ENCODE results near the gene SLC25A51.

Gene SLC25A51

GRCh38 chr9:37909326-37909725, 5.4 kb upstream of the SLC25A51 start:
- TF ChIP-seq CTCF (IDR thresholded peaks at IDR 0.05; ENCODE audit: low read depth, low read length), result no peak
- H3K4me3 ChIP-seq (ENCODE audit: low read depth, low read length), result no peak overlapping the region

GRCh38 chr9:37908698-37909186, 4.8 kb upstream of the SLC25A51 start:
- H3K4me3 ChIP-seq (ENCODE audit: low read depth, low read length), result no peak overlapping the region
- no peak for TF ChIP-seq CTCF (IDR thresholded peaks at IDR 0.05; ENCODE audit: low read depth, low read length)

- no peak for TF ChIP-seq CTCF (IDR thresholded peaks at IDR 0.05; ENCODE audit: low read depth, low read length)
- H3K4me3 ChIP-seq (ENCODE audit: low read depth, low read length), result no peak overlapping the region
Measured at GRCh38 chr9:37908283-37908682, 4.4 kb upstream of the SLC25A51 start.

GRCh38 chr9:37906312-37907239, 2.6 kb upstream of the SLC25A51 start:
- TF ChIP-seq CTCF (IDR thresholded peaks at IDR 0.05; ENCODE audit: low read depth, low read length), result no peak
- H3K4me3 ChIP-seq (ENCODE audit: low read depth, low read length), result no peak overlapping the region

- no peak overlapping the region for H3K4me3 ChIP-seq (ENCODE audit: low read depth, low read length)
Measured at GRCh38 chr9:37905776-37906175, 1.8 kb upstream of the SLC25A51 start.

GRCh38 chr9:37905131-37905505, 1.2 kb upstream of the SLC25A51 start:
- TF ChIP-seq CTCF (IDR thresholded peaks at IDR 0.05; ENCODE audit: low read depth, low read length), result no peak
- H3K4me3 ChIP-seq (ENCODE audit: low read depth, low read length), result peak overlapping the region; percentile 88

More at GRCh38 chr9:37905776-37906175, 1.8 kb upstream of the SLC25A51 start:
- no peak for TF ChIP-seq CTCF (IDR thresholded peaks at IDR 0.05; ENCODE audit: low read depth, low read length)

GRCh38 chr9:37904445-37905130, 661 bp upstream of the SLC25A51 start:
- TF ChIP-seq CTCF (IDR thresholded peaks at IDR 0.05; ENCODE audit: low read depth, low read length), result no peak
- H3K4me3 ChIP-seq (ENCODE audit: low read depth, low read length), result peak overlapping the region; percentile 88
